Effector memory CD4-positive, alpha-beta T cell (primary cell): ENCODE results near the gene TP73.

Experiments
- DNase-seq, 3 donors: peaks; one replicate each; pipeline ENCODE4 v3.0.0-alpha.2; 2020
- H3K27ac ChIP-seq: 2 replicates; pipeline ENCODE4 v1.7.0; 2013; ENCODE audit warnings: mild to moderate bottlenecking, low read length, moderate library complexity; ENCODE audit not compliant: insufficient read depth, poor library complexity, severe bottlenecking
- H3K27me3 ChIP-seq: replicated peaks from 2 replicates; pipeline ENCODE4 v1.7.0; 2013; ENCODE audit warnings: mild to moderate bottlenecking, low read length; ENCODE audit not compliant: insufficient read depth, control insufficient read depth, poor library complexity, severe bottlenecking
- H3K36me3 ChIP-seq: 2 replicates; pipeline ENCODE4 v1.7.0; 2013; ENCODE audit warnings: mild to moderate bottlenecking, low read length, moderate library complexity; ENCODE audit not compliant: control insufficient read depth, insufficient read depth
- H3K4me1 ChIP-seq: 2 replicates; pipeline ENCODE4 v1.7.0; 2013; ENCODE audit warnings: low read length, mild to moderate bottlenecking; ENCODE audit not compliant: control insufficient read depth, insufficient read depth, poor library complexity, severe bottlenecking
- H3K4me3 ChIP-seq: 2 replicates; pipeline ENCODE4 v1.7.0; 2013; ENCODE audit warnings: low read length, low read depth, mild to moderate bottlenecking; ENCODE audit not compliant: insufficient read depth, poor library complexity, severe bottlenecking
- H3K9me3 ChIP-seq: 2 replicates; pipeline ENCODE4 v1.7.0; 2013; ENCODE audit warnings: mild to moderate bottlenecking, low read length, moderate library complexity; ENCODE audit not compliant: control insufficient read depth

Gene TP73

DNA sequence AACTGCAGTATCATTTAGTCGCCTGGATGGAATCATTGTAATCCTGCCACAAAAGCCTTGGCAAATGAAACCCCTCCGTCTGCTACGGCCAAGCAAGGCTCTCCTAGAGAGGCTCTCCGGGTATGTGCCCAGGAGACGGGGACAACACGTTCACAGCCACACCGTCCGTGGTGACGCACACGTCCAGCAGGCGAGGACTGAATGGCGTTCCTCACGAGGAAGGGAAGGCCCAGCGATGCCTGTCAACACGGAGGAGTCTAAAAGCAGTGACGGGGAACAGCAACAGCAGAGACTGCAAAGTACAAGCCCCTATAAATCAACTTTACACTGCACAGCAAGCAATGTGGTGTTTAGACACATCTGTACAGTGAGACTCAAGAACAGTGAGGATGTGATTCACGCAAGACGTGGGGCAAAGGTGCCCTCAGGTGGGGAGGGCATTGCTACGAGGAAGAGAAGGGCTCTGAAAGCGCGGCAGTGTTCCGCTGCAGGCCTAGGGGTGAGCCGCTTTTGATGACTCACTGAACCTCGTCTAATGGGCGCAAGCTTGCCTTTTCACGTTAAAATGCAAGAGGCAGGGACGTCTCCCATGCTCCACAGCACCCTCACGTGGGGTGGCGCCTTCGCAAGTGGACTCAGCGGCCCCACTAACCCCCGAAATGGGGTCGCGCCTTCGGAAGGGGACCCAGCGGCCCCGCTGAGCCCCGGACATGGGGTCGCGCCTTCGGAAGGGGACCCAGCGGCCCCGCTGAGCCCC lies 9.2 kb upstream of the TP73 start:
- Histone ChIP-seq H3K4me3 (no peak overlapping the region), H3K36me3 (peaks cover 30% of the 10 kb centered on the region), H3K9me3 (no peaks in the 10 kb centered on the region), H3K27me3 (no peaks in the 10 kb centered on the region), H3K4me1 (no peaks in the 10 kb centered on the region), H3K27ac (no peak overlapping the region)
- no peak for DNase-seq

DNA sequence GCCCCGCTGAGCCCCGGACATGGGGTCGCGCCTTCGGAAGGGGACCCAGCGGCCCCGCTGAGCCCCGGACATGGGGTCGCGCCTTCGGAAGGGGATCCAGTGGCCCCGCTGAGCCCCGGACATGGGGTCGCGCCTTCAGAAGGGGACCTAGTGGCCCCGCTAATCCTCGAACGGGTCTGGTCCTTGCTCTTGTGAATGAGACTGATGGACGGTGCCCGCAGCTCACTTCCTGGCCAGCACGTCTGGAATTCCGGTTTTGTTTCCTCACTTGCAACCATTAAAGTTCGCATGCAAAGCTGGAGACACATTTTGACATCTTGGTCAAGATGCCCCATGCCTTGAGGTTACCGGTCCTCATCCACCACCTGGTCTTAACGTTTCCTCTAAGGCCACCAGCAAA lies 8.0 kb upstream of the TP73 start:
- H3K4me1 ChIP-seq, result peaks cover 8% of the 10 kb centered on the region
- H3K9me3 ChIP-seq, result no peaks in the 10 kb centered on the region
- DNase-seq, result no peak
- no peak overlapping the region for H3K27ac ChIP-seq
- no peaks in the 10 kb centered on the region for H3K27me3 ChIP-seq
- no peak overlapping the region for H3K4me3 ChIP-seq
- H3K36me3 ChIP-seq, result peaks cover 25% of the 10 kb centered on the region

DNA sequence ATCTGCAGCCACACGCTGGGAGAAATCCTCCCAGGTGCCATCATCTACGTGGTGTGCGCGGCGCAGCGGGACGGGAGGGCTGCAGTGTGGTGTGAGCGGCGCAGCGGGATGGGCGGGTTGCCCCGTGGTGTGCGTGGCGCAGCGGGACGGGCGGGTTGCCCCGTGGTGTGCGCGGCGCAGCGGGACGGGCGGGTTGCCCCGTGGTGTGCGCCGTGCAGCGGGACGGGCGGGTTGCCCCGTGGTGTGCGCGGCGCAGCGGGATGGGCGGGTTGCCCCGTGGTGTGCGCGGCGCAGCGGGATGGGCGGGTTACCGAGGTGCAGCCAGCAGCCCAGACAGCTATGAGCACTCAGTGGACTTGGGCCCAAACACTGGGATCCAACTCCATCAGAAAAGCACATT lies 7.1 kb upstream of the TP73 start:
- H3K4me3 ChIP-seq, result no peak overlapping the region
- H3K27me3 ChIP-seq, result no peaks in the 10 kb centered on the region
- no peak for DNase-seq
- peaks cover 20% of the 10 kb centered on the region for H3K36me3 ChIP-seq
- H3K4me1 ChIP-seq, result peaks cover 11% of the 10 kb centered on the region
- no peak overlapping the region for H3K27ac ChIP-seq
- no peaks in the 10 kb centered on the region for H3K9me3 ChIP-seq

DNA sequence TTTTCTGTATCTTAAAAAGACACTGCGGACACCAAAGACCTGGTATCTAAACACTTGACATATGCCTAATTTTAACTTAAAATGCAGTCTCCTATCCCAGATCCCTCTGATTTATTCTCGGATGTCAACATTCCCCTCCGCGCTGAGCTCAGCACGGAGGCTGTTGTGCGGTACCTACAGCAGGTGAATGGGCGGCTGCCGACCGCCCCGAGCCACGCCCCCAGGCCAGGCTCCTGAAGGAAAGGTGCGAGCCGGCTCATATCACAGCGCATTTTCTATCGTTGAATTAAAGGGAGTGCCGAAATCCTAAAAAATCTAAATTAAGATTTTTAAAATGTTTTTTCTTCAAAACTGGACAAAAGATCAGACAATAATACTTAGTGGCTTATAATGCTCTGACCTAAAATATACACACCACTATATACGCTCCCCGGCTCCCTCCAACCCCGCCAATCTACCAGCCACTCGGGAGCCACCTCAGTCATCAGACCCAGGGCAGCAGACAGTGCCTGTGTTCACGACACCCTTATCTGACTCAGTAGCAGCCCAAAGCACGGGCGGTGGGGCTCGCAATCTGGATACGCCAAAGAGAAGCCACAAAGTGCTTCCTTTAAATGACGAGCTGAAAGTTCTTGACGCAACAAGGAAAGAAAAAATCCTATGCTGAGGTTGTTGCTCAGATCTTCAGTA lies 6.5 kb upstream of the TP73 start:
- H3K9me3 ChIP-seq, result no peaks in the 10 kb centered on the region
- H3K4me3 ChIP-seq, result no peak overlapping the region
- no peak for DNase-seq
- H3K4me1 ChIP-seq, result peaks cover 15% of the 10 kb centered on the region
- H3K27me3 ChIP-seq, result peaks cover 5% of the 10 kb centered on the region
- H3K27ac ChIP-seq, result no peak overlapping the region
- H3K36me3 ChIP-seq, result peaks cover 18% of the 10 kb centered on the region

DNA sequence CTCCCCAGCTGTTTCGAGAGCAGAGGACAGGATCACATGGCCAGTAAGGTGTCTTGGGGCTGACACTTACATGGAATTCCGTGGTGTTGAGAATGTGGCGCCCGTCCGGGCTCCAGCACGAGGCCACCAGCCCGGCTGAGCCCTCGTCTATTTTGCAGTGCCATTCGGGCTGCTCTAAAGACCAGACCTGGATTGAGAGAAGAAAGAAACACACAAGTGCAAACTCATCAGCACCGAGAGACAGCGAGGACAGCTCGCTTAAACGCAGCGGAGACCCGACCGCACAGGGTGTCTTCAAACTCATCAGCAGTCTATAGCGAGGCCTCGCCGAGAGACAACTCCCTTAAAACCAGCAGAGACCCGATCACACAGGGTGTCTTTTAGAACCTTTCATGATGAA lies 5.7 kb upstream of the TP73 start:
- H3K27ac ChIP-seq, result no peak overlapping the region
- peaks cover 23% of the 10 kb centered on the region for H3K4me1 ChIP-seq

DNA sequence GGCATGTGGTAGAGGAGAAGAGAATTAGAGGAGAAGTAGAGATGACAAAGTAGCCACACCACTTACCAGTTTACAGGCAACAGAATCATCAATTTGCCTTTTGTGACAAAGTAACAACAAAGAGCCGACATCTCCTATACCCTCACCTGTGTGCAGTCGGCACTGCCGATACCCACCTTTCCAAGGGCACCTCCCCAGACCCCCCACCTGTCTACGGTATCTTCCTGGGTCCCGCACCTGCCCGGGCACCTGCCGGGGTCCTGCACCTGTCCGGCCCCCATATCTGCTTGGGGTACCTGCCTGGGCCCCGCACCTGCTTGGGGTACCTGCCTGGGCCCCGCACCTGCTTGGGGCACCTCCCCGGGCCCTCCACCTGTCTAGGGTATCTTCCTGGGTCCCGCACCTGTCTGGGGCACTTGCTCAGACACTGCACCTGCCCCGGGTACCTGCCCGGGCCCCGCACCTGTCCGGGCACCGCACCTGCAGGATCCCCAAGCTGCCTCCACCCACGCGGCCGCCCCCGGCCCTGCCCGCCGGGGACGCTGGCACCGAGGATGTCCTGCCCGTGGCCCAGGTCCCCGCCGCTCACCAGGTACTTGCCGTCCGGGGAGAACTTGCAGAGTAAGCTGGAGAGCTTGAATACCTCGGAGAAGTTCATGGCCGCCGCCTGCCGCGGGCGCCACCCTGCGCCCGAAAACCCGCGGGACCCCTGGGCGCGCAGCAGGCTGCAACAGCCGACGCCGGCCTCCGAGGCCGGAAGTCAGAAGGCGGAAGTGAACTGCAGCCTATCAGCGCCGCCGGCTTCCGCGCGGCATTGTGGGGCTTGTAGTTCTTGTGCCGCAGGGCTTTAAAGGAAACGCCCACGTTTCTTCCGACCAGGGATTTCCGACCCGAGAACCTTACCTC lies 2.7 kb upstream of the TP73 start, which contains the start of gene WRAP73:
Gene WRAP73, minus strand, starts transcription at position 762 of the 906 bp plus-strand sequence. Its CDS starts 104 bp downstream, at position 658.
- Histone ChIP-seq H3K4me1 (peaks cover 35% of the 10 kb centered on the region), H3K9me3 (no peaks in the 10 kb centered on the region)

More for the DNA sequence above, 5.7 kb upstream of the TP73 start:
- Histone ChIP-seq H3K9me3 (no peaks in the 10 kb centered on the region), H3K36me3 (peaks cover 18% of the 10 kb centered on the region), H3K4me3 (no peak overlapping the region), H3K27me3 (peaks cover 13% of the 10 kb centered on the region)
- no peak for DNase-seq

DNA sequence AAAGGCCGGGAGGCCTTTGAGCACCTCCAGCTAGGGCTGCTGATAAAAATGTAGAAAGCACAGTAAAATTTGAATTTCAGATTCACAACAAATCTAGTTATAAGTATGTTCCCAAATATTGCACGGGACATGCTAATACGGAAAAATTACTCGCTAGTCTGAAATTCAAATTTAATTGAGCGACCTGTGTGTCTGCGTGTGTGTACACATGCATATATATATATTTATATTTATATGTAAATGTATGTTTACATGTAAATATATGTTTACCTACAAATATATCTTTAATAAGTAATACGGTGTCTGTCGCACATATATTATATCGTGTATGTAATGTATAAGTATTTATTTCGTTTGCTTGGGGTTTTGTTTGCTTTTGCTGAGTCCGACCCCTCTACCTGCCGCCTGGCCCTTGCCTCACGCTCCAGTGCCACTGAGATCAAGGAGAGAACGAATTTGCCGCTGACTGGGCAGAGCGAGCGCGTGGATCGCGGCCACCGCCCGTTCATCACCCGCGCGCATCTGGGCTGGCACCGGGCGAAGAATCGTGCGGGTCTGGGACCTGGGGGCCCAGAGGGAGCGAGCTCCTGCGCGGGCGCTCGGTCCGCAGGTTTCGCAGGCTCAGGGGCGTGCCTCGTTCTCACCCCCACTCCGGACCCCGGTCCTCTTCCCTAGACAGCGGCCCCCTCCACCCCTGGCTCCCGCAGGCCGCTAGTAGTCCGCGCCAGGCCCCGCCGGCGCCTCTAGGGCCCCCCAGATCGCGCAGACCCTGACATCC lies 1.9 kb upstream of the TP73 start:
- Histone ChIP-seq H3K27ac (no peak overlapping the region), H3K4me3 (peak overlapping the region; percentile 17), H3K9me3 (no peaks in the 10 kb centered on the region), H3K4me1 (peaks cover 35% of the 10 kb centered on the region), H3K36me3 (peaks cover 14% of the 10 kb centered on the region), H3K27me3 (peaks cover 32% of the 10 kb centered on the region)
- no peak for DNase-seq

More for the DNA sequence above, 2.7 kb upstream of the TP73 start, which contains the start of gene WRAP73:
- H3K36me3 ChIP-seq, result peaks cover 18% of the 10 kb centered on the region
- peak within 1 kb of the TSS; percentile 53 for H3K27ac ChIP-seq
- peak within 1 kb of the TSS; percentile 86 for H3K4me3 ChIP-seq
- DNase-seq, result peak; percentile 78 to 82 (median 78)
- peaks cover 32% of the 10 kb centered on the region for H3K27me3 ChIP-seq

DNA sequence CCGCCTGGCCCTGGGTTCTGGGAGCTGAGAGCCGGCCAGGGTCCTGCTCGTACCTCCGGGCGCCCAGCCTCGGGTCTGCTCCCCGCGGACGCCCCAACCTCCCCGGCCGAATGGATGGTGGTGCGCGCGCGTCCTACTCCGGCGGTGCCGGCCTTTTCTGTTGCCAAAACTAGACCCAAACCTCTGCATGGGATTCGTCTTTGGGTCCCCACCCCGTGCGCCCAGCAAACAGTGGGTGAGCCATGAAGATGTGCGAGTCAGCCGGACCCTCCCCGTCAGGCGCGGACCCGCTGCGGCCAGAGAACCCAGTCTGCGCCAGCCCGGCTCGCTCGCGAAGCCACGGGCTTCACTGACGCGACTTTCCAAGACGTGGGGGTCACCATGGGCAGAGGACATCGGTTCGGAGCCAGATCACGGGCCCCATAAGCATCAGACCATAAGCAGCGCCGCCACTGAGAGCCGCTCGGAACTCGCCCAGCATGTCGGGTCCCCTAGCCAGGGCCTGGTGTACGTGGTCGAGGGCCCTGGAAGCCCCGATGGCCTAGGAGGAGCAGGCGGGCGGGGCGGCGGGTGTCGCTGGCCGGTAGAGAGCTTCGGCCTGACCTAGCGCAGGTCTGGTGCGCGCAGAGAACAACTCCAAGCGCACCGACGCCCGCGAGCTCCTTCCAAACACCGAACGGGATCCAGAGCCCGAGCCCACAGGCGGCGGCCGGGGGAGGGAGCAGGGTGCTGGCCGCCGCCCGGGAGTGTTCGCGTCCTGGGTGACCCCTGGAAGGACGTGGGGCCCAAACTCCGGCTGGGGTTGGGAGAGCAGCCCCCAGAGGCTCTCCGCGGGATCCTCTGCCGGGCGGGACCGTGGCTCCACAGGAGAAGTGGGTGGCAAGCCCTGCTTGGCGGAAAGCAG lies 1.0 kb upstream of the TP73 start:
- H3K9me3 ChIP-seq, result no peaks in the 10 kb centered on the region
- H3K36me3 ChIP-seq, result peaks cover 10% of the 10 kb centered on the region
- DNase-seq, result no peak
- peaks cover 35% of the 10 kb centered on the region for H3K4me1 ChIP-seq
- H3K27me3 ChIP-seq, result peaks cover 32% of the 10 kb centered on the region
- H3K27ac ChIP-seq, result no peak overlapping the region
- peak overlapping the region; percentile 24 for H3K4me3 ChIP-seq
